GM18907 (cell line): Measurements from ENCODE around the gene CD3G.
"Not testable (repeated sequence)": the region's sequence is repeated elsewhere in the genome, so short reads cannot be mapped to it uniquely, and the experiment has no call there.

ENCODE experiments used
- ATAC-seq: cut with Tn5 transposase; IDR thresholded peaks from one replicate; pipeline ENCODE4 v1.9.1; 2021; ENCODE audit warnings: mild to moderate bottlenecking, moderate library complexity; ENCODE audit not compliant: unreplicated experiment

The CD3G gene

GRCh38 chr11:118375978-118376377, 31.8 kb downstream of the CD3G start:
- ATAC-seq: no peak

- ATAC-seq: no peak
Observed at GRCh38 chr11:118379497-118379896, 35.4 kb downstream of the CD3G start.

- no peak for ATAC-seq
Observed at GRCh38 chr11:118380571-118380970, 36.4 kb downstream of the CD3G start.

GRCh38 chr11:118382954-118383353, 38.8 kb downstream of the CD3G start:
- no peak for ATAC-seq

- no peak for ATAC-seq
Observed at GRCh38 chr11:118383657-118384056, 39.5 kb downstream of the CD3G start.

- no peak for ATAC-seq
Observed at GRCh38 chr11:118396097-118396501, 52.0 kb downstream of the CD3G start.

GRCh38 chr11:118397448-118397847, 53.3 kb downstream of the CD3G start:
- no peak for ATAC-seq

GRCh38 chr11:118398791-118399559, 54.8 kb downstream of the CD3G start:
- ATAC-seq: no peak

GRCh38 chr11:118401151-118401879, 57.2 kb downstream of the CD3G start, which contains the start of gene ATP5MG:
Gene ATP5MG, plus strand, starts transcription at chr11:118401606. Its CDS starts 60 bp downstream, at chr11:118401666.
- peak; percentile 64 for ATAC-seq

GRCh38 chr11:118401880-118402590, 57.9 kb downstream of the CD3G start:
- peak; percentile 13 for ATAC-seq

GRCh38 chr11:118402594-118402993, 58.5 kb downstream of the CD3G start:
- not testable (repeated sequence) for ATAC-seq
